Spleen (tissue), 11 donors: Measurements from ENCODE around the gene VPS35. TPM values are rescaled to one million over a fixed set of nuclear protein-coding genes. Genes with fewer than 3 reads are reported as not detected.

Source experiments
- DNase-seq: peaks from one replicate; pipeline ENCODE4 v3.0.0-alpha.2; 2020
- H3K27ac ChIP-seq, 8 donors: fragments of 200-600 bp; sonication (generic) in 7 of 8; 1 replicate in 4 of 8; 2 replicates in 4 of 8; pipeline versions ENCODE4 v1.5.0 to v1.8.0; 2016 to 2021; ENCODE audit warnings: inconsistent platforms in 4 of 8, mild to moderate bottlenecking in 4 of 8, moderate library complexity in 1 of 8
- H3K27me3 ChIP-seq, 7 donors: fragments of 200-600 bp; sonication (generic) in 6 of 7; replicated peaks in 1 of 7; 1 replicate in 4 of 7; 2 replicates in 3 of 7; pipeline versions ENCODE4 v1.5.0 to v1.8.0; 2016 to 2021; ENCODE audit warnings: inconsistent platforms in 3 of 7, mild to moderate bottlenecking in 1 of 7
- H3K36me3 ChIP-seq, 6 donors: fragments of 200-600 bp; sonication (generic) in 5 of 6; 1 replicate in 4 of 6; 2 replicates in 2 of 6; pipeline versions ENCODE4 v1.5.0 to v1.8.0; 2016 to 2021; ENCODE audit warnings: inconsistent platforms in 2 of 6
- H3K4me1 ChIP-seq, 6 donors: fragments of 200-600 bp; sonication (generic) in 5 of 6; 1 replicate in 3 of 6; 2 replicates in 3 of 6; pipeline versions ENCODE4 v1.5.0 to v1.8.0; 2016 to 2021; ENCODE audit warnings: inconsistent platforms in 3 of 6
- H3K4me3 ChIP-seq, 8 donors: fragments of 200-600 bp; sonication (generic) in 7 of 8; 1 replicate in 4 of 8; 2 replicates in 4 of 8; pipeline versions ENCODE4 v1.5.0 to v1.8.0; 2016 to 2021; ENCODE audit warnings: inconsistent platforms in 4 of 8, mild to moderate bottlenecking in 4 of 8, moderate library complexity in 2 of 8
- H3K9me3 ChIP-seq, 8 donors: fragments of 200-600 bp; sonication (generic) in 7 of 8; 1 replicate in 4 of 8; 2 replicates in 4 of 8; pipeline versions ENCODE4 v1.5.0 to v1.8.0; 2016 to 2021; ENCODE audit warnings: inconsistent platforms in 4 of 8
- POLR2A ChIP-seq, 3 donors: fragments of 450-650 bp; IDR thresholded peaks; one replicate each; pipeline ENCODE4 v1.5.1; 2017; ENCODE audit warnings: antibody characterized with exemption in 3 of 3, mild to moderate bottlenecking in 1 of 3
- POLR2AphosphoS5 ChIP-seq, 3 donors: sonication (generic); formaldehyde crosslinking; IDR thresholded peaks; one replicate each; pipeline ENCODE4 v1.5.1; 2017; ENCODE audit warnings: antibody characterized with exemption in 3 of 3
- WGBS, 5 donors: extraction: QIAGEN DNeasy Blood & Tissue Kit in 3 of 5; methylation state at CpG; one replicate each; pipeline versions ENCODE4 v1.1.5 to v1.1.7; 2013 to 2018; 5-methylcytosine and 5-hydroxymethylcytosine counted together
- intact Hi-C: fragments of 100-400 bp; cut with DNase I; formaldehyde crosslinking; loops from one replicate; pipeline ENCODE4 v1.15.0; 2023; ENCODE audit warnings: low total_unique reads
- polyA plus RNA-seq, 3 donors: library from polyadenylated mRNA; stranded (reverse); fragments of 200-250 nt; gene quantifications; one replicate each; pipeline ENCODE4 v1.2.1, GENCODE V29; 2013
- total RNA-seq, 7 donors: library from RNA; depleted of rRNA in 3 of 7; stranded (reverse); fragments of >200 nt in 3 of 7; fragmentation: NEBNext Ultra II Directional in 4 of 7; extraction: Animal tissue kit (Norgen Biotek cat#: 25700) in 4 of 7; gene quantifications; one replicate each; pipeline versions ENCODE4 v1.1.0 to v1.2.1, GENCODE V29; 2016 to 2021
- TF ChIP-seq, protein P1 (sequence below), 11 experiments: fragments of 200-600 bp in 7 of 11; fragments of 450-650 bp in 4 of 11; sonication (generic) in 4 of 11; IDR thresholded peaks in 8 of 11; conservative IDR thresholded peaks in 3 of 11; 1 replicate in 7 of 11; 2 replicates in 4 of 11; pipeline versions ENCODE4 v1.4.0 to v1.8.0; 2016 to 2021; ENCODE audit warnings: antibody characterized with exemption in 11 of 11, inconsistent platforms in 4 of 11, mild to moderate bottlenecking in 1 of 11
- donor health status: healthy with polysubstance abuse.
- donor health status: DM: no; HTN: no; CAD: no; lungs with moderate emphysema.
- donor health status: DM: no; HTN: no; CAD: no.
- donor health status: Bipolar disorder and iron deficiency.
- donor health status: healthy.
- donor health status: DM: no; HTN: no; CAD: no.
- donor health status: DM: yes; HTN: yes; CAD: no.

VPS35 gene
- total and polyA plus RNA-seq, 10 donors, result 18.1 to 111 (median 82.6) TPM

- peak; percentile 60 for DNase-seq
- Histone ChIP-seq H3K4me3 (no peak overlapping the region), H3K27me3 (no peaks in the 10 kb centered on the region), H3K27ac (no peak overlapping the region), H3K36me3 (no peaks in the 10 kb centered on the region), H3K4me1 (no peaks in the 10 kb centered on the region), H3K9me3 (peaks cover 0 to 3% (median 1%) of the 10 kb centered on the region in 8 donors)
- TF ChIP-seq POLR2AphosphoS5 (IDR thresholded peaks at IDR 0.05) (no peak), POLR2A (IDR thresholded peaks at IDR 0.05) (no peak)
- TF ChIP-seq, protein P1, sequence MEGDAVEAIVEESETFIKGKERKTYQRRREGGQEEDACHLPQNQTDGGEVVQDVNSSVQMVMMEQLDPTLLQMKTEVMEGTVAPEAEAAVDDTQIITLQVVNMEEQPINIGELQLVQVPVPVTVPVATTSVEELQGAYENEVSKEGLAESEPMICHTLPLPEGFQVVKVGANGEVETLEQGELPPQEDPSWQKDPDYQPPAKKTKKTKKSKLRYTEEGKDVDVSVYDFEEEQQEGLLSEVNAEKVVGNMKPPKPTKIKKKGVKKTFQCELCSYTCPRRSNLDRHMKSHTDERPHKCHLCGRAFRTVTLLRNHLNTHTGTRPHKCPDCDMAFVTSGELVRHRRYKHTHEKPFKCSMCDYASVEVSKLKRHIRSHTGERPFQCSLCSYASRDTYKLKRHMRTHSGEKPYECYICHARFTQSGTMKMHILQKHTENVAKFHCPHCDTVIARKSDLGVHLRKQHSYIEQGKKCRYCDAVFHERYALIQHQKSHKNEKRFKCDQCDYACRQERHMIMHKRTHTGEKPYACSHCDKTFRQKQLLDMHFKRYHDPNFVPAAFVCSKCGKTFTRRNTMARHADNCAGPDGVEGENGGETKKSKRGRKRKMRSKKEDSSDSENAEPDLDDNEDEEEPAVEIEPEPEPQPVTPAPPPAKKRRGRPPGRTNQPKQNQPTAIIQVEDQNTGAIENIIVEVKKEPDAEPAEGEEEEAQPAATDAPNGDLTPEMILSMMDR (IDR thresholded peaks at IDR 0.05 in 8 of 11, conservative IDR thresholded peaks at IDR 0.05 in 3 of 11), result no peak
- WGBS, 5 donors, result 77 to 84% (median 82%) methylated on average over 17 of the region's 17 CpGs
- intact Hi-C loops, result no loop called here
These were observed 42.1 kb upstream of the VPS35 start for GRCh38 chr16:46730801-46731690.

DNA sequence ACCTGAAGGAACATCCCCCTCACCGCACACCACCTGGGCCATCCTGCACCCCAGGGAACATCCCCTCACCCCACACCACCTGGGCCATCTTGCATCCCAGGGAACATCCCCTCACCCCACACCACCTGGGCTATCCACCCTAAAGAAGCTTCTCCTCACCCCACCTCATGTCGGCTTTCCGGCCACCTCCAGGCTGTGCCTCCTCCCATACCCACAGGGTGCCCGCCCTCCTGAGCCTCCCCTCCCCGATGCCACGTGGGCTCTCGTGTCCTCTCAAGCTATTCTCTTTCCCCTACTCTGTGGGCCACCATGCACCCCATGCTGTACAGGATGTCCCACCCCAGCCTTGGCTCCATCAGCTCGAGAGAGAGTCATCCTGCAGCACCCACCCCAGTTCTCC lies 41.1 kb upstream of the VPS35 start:
- H3K27me3 ChIP-seq, result no peaks in the 10 kb centered on the region
- H3K4me1 ChIP-seq, result no peaks in the 10 kb centered on the region
- H3K4me3 ChIP-seq, result no peak overlapping the region
- H3K27ac ChIP-seq, result no peak overlapping the region
- no peaks in the 10 kb centered on the region for H3K36me3 ChIP-seq
- WGBS, 5 donors, result 91 to 96% (median 92%) methylated on average over 8 of the region's 8 CpGs
- intact Hi-C loops, result no loop called here
- DNase-seq, result peak; percentile 69
- TF ChIP-seq, protein P1 (IDR thresholded peaks at IDR 0.05 in 8 of 11, conservative IDR thresholded peaks at IDR 0.05 in 3 of 11), result no peak
- TF ChIP-seq POLR2A (IDR thresholded peaks at IDR 0.05) (no peak), POLR2AphosphoS5 (IDR thresholded peaks at IDR 0.05) (no peak)
- H3K9me3 ChIP-seq, result peaks cover 0 to 12% (median 6%) of the 10 kb centered on the region in 8 donors

- no peaks in the 10 kb centered on the region for H3K36me3 ChIP-seq
- no peaks in the 10 kb centered on the region for H3K4me1 ChIP-seq
- no peak for TF ChIP-seq POLR2A (IDR thresholded peaks at IDR 0.05)
- H3K27me3 ChIP-seq, result no peaks in the 10 kb centered on the region
- H3K27ac ChIP-seq, result no peak overlapping the region
- H3K4me3 ChIP-seq, result no peak overlapping the region
- peak; percentile 64 for DNase-seq
- 89 to 96% (median 90%) methylated on average over 7 of the region's 7 CpGs for WGBS, 5 donors
- intact Hi-C loops, result no loop called here
- H3K9me3 ChIP-seq, result peaks cover 0 to 19% (median 7%) of the 10 kb centered on the region in 8 donors
These were observed 40.5 kb upstream of the VPS35 start for GRCh38 chr16:46729326-46729995.

DNA sequence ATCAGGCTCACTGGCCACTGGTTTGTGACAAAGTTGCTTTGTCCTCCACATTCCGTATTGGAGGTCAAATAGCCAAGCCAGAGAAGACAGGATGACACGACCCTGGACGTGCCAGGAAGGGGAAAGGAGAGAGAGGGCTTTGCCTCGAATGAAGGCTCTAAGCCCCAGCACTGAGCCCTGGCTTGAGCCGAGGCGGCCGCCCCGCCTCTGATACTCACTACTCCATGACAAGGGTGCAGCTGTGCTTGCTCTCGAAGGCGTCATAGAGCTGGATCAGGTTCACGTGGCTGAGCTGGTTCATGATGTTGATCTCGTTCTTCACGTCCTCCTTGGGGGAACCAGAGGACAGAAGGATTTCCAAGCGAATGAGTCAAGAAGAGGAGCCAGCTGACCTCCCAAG lies 39.8 kb upstream of the VPS35 start:
- intact Hi-C loops, result no loop called here

More for the DNA sequence above, 39.8 kb upstream of the VPS35 start:
- Histone ChIP-seq H3K27me3 (no peaks in the 10 kb centered on the region), H3K4me1 (no peaks in the 10 kb centered on the region), H3K4me3 (no peak overlapping the region), H3K27ac (no peak overlapping the region), H3K9me3 (peaks cover 0 to 22% (median 8%) of the 10 kb centered on the region in 8 donors), H3K36me3 (no peaks in the 10 kb centered on the region)
- TF ChIP-seq, protein P1 (IDR thresholded peaks at IDR 0.05 in 8 of 11, conservative IDR thresholded peaks at IDR 0.05 in 3 of 11), result no peak
- TF ChIP-seq POLR2A (IDR thresholded peaks at IDR 0.05) (no peak), POLR2AphosphoS5 (IDR thresholded peaks at IDR 0.05) (no peak)
- DNase-seq, result peak; percentile 20
- 88 to 92% (median 90%) methylated on average over 14 of the region's 14 CpGs for whole genome bisulfite sequencing, 5 donors
